Dermis microvascular lymphatic vessel endothelial cell (primary cell): Measurements from ENCODE around the gene UNC5B. TPM values are rescaled to one million over a fixed set of nuclear protein-coding genes. Genes with fewer than 3 reads are reported as not detected.

Experiments
- DNase-seq, 2 donors: peaks; one replicate each; pipeline versions ENCODE4 v3.0.0 to v3.0.0-alpha.2; 2010; ENCODE audit warnings: low read depth in 2 of 2
- total RNA-seq: library from RNA; depleted of rRNA; stranded (reverse); fragments of >200 nt; gene quantifications from 2 replicates; pipeline ENCODE4 v1.2.1, GENCODE V29; 2014

UNC5B gene
- total RNA-seq, 1 donor from 2014 or later, result 18.1 TPM

GRCh38 chr10:71239131-71239915 lies 27.0 kb downstream of the UNC5B start:
- no peak for DNase-seq

- DNase-seq, result peak in 1 of 2 donors; percentile 49
Observed at GRCh38 chr10:71239946-71240795, 27.8 kb downstream of the UNC5B start.

DNA sequence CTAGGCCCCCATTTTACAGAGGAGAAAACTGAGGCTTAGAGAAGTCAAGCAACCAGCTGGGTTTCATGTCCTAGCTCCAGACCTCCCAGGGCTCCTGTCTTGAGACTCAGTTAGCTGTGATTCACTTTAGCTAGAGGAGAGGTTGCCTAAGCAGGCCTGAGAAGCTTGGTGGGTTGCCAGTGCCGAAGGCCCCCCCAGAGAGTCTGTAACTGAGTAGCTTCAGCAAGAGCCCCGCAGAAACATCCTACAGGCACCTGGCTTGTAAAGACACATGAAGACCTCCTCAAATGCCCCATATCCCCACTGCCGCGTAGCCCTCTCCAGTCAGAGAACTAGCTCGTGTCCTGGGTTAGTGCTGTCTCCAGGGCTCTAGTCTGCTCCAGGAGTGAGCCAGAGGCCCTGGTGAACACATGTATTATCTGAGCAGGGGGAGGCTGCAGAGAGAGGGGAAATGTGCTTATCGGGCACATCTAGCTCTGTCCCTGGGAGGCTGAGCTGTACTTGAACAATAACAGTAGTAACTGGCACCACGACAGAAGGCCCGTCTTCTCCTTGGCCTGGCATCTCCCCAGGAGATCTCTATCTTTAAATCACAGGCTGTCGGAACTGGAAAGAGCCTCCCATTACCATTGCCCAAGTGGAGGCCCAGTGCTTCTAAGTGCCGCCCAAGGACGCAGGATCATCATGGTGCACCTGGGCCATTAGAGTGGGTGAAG lies 28.9 kb downstream of the UNC5B start:
- peak in 1 of 2 donors; percentile 63 for DNase-seq

- DNase-seq, result peak in 1 of 2 donors; percentile 50
Observed at GRCh38 chr10:71241830-71242621, 29.7 kb downstream of the UNC5B start.

- DNase-seq, result no peak
Observed at GRCh38 chr10:71242622-71243009, 30.2 kb downstream of the UNC5B start.

DNA sequence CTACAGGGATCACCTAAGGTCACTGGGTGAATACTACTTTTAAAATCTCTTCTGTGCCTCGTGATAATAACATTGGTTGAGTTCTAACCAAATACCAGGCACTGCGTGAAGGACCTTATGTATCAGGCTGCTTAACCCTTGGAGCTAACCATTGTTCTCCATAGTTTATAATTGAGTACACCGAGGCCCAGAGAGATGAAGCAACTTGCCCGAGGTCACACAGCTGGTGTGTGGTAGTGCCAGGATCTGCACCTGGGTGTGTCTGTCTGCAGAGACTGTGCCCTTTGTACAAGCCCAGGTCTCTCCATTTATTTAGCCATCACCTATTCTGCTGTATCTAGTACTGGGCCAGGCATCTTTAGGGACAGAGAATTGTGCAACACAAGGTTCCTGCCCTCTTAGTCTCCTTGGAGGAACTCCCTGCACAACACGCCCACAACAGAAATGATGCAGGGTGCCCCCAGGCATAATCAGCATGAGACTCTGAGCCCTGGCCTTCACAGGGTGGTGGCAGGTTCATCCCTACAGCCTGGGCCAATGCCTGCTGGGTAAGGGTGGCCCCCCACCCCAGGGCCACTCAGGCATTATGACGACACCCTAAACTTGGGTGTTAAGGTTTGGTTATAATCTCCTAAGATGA lies 31.5 kb downstream of the UNC5B start:
- DNase-seq, result no peak

DNA sequence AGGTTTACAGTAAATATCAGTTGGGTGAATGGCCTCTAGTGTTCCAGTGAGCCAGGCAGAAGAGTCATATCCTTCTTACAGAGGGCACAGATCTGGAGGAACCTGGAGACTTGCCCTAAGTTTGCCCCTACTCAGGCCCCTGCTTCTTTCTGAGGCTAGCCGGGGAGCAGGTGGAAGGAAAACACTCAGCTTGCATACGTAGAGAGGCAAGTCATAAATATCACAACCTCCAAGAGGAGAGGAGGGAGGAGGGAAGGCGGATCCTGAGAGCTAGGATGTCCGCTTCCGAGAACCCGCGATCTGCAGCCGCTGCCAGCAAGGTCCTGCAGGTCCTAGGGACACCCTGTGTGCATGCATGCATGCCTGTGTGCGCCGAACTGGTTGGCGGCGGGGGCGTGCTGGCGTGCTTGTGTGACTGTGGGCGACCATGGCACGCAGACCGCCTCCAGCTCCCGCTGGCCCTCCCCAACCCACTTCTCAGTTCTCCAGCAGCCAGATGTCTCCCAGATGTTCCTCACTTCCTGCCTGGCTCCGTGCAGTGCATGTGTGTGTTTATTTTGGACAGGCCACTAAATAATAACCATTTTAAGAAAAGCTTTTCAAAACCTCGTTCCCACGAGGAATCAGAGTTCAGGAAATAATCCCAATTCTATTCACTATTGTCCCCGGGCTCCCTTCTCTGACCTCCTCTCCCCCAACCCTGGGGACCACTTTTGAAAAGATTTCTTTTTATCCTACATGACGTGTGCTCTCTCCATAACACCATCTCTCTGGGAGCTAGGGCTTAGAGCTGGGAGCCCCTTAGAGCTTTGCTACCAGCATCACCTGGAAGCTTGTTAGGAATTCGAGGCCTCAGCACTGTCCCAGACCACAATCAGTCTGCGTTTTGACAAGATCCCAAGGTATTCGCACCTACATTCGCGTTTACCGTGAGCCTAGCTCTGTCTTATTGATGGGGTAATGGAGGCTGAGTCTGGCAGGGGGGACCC lies 32.4 kb downstream of the UNC5B start:
- peak in 1 of 2 donors; percentile 71 for DNase-seq

- DNase-seq, result no peak
Observed at GRCh38 chr10:71245420-71246325, 33.3 kb downstream of the UNC5B start.

DNA sequence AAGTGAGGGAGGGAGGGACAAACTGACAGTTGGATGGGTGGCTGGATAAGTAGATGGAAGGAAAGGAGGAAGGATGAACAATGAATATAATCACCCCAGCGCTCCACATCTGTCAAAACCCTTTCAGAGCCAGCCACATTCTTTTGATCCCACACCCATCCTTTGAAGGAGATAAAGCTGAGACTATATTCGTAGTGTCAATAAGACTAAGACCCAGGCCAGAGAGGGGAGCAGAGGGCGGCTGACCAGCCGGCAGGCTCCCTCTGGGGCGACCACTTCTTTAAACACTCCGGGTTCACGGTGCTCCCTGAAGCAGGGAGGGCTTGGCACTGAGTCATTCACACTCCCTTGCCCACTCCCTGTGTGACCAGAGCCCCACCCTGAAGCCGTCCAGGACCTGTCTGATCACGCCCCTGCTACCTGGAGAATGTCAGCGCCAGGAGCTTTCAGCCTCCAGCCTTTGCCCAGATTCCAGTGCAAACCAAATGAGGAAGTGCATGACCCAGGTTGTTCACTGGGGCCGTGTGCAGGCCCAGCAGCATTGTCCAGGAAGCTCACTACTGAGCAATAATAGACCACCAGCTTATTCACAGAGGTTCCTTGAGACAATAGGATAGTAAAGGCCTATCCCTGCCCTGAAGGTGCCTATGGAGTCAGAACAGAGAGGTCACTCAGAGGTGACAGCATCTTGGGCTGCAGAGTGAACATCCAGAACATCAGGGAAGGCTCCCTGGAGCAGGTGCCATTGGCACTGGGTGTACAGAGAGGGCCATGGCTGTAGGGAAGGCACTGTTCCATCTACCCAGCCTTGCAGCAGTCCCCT lies 34.4 kb downstream of the UNC5B start:
- DNase-seq, result no peak

GRCh38 chr10:71247414-71247705 lies 35.0 kb downstream of the UNC5B start:
- DNase-seq, result no peak

DNA sequence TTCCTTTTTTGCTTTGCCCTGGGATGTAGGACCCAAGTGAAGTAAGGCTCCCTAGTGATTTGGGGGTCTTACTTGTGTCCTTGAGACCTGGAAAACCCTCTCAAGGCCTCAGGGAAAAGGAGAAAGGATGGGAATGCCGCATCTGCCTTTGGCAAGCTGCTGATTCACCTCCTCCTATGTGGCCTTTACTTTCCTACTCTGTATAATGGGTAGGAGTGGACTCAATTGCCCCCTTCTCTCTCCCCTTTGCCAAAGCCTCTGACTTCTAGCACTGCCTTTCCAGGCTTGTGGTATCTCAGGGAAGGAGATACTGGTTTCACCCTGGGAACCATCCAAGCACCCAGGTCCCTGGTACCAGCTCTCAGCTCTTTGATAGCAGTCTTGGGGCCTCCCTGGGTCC lies 35.4 kb downstream of the UNC5B start:
- DNase-seq, result no peak

DNA sequence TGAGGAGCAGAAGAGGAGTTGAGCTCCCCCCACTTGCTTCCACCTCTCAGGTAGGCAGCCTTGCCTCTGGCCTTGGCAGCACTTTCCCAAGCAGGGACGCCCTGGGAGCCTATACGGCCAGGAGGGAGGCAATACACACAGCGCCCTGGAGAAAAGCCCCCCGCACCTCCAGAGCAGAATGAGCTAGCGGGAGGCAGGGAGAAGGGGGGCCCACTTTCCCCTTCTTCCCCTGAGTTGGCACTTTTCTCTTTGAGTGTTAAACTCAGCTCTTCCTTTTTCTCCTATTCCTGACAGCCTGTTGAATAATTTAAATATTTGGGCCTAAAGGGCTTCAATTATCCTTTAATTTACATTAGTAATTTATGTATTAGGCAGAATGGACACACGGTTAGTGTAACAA lies 35.8 kb downstream of the UNC5B start:
- DNase-seq, result no peak

DNA sequence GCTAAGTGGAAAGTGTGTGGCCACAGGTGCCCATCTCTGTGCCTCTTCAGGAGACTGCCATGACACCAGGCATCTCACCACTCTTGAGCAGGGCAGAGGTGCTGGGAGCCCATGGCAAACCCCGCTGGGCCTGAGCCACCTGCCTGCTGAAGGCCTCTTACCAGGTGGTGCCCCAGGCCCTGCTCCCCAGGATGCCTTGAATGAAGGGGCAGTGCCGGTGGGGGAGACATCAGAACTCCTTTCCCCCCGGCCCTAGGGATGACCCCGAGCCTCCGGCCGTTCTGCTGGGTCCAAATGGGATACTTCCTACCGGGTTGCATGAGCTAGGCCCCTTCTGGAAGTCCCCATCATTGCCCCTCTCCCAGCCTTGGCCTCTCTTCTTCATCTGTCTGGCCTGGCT lies 37.6 kb downstream of the UNC5B start:
- no peak for DNase-seq

- DNase-seq, result no peak
Observed at GRCh38 chr10:71250405-71250804, 38.0 kb downstream of the UNC5B start.

GRCh38 chr10:71250842-71251241 lies 38.5 kb downstream of the UNC5B start:
- no peak for DNase-seq

DNA sequence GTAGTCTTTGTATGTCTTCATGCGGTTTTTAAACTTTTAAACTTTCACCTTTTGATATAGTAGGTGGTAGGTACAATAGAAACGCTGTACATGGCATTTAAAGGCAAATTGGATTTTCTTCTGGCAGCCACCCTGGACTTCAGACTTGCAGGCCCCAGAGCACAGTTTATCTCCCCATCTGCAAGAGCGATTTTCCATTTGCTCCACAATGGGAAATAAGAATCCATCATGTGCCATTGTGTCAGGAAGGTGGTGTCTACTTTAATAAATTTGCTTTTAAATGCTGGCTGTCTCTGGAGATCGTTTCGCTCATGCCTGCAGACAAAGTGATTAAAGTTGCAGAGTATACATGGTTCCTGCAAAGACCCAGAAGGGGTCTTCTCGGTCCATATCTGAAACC lies 38.9 kb downstream of the UNC5B start:
- DNase-seq, result no peak

DNA sequence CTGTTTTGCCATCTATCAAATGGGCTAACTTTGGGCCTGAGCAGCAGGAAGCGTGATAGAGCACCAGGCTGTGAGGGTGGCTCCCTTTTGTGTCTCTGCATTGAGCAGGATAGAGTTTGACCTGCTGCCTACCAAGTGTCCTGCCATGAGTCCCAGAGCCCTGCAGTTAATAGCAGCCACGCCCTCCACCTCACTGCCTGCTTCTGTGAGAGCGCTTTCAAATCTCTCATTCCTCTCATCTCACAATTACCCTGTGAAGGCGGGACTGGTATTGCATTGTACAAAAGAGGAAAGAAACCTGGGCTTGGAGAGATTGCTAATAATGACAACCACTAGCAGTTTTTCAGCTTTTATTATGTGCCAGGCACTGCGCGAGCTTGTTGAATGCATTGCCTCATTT lies 39.9 kb downstream of the UNC5B start:
- DNase-seq, result no peak
